ENCODE results near the gene CLIP2.
"Not testable (repeated sequence)": the region's sequence is repeated elsewhere in the genome, so short reads cannot be mapped to it uniquely, and the experiment has no call there.

The CLIP2 gene

DNA sequence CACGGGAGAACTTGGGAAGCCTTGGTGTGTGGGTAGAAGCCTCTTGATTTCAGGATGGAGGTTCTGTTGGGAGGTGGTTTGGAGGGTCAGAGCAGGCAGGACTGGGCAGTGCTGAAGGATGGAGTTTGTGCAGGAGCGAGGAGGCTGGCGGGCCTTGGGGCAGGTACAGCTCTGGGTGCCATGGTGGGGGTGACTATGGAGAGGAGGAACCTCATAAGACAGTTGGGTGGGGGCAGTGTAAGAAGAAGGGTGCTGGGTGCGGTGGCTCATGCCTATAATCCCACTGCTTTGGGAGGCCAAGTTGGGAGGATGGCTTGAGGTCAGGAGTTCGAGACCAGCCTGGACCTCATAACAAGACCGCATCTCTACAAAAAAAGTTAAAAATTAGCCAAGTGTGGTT, 109.8 kb downstream of the CLIP2 start:
- peaks cover 20 to 74% of the 10 kb centered on the region in 2 donors for H3K36me3 ChIP-seq (replicated peaks in 1 of 2; ENCODE audit: control insufficient read depth in 2 of 2, insufficient read depth in 2 of 2, low read length in 2 of 2)
- H4K91ac ChIP-seq (ENCODE audit: low read depth, low read length, poor library complexity), result no peak overlapping the region
- H3K79me1 ChIP-seq (ENCODE audit: low read depth, low read length), result no peaks in the 10 kb centered on the region
- no peak overlapping the region for H2BK120ac ChIP-seq (ENCODE audit: low read depth, low read length)
- H2BK15ac ChIP-seq (ENCODE audit: low read length), result no peak overlapping the region
- no peak overlapping the region for H3K4me3 ChIP-seq (ENCODE audit: low read length in 2 of 2)
- H3K14ac ChIP-seq (ENCODE audit: low read length), result no peak overlapping the region
- DNase-seq (ENCODE audit: low spot score), result no peak
- no peak overlapping the region for H2AFZ ChIP-seq (ENCODE audit: low read length)
- no peak overlapping the region for H3K23ac ChIP-seq (ENCODE audit: low read depth, low read length, poor library complexity)
- H3K4me2 ChIP-seq (ENCODE audit: insufficient read depth, low read length, poor library complexity, severe bottlenecking), result no peak overlapping the region
- no peaks in the 10 kb centered on the region for H3K9me3 ChIP-seq (replicated peaks in 1 of 2; ENCODE audit: control insufficient read depth in 2 of 2, insufficient read depth in 1 of 2, low read depth in 1 of 2, low read length in 2 of 2)
- no peaks in the 10 kb centered on the region for H3K27me3 ChIP-seq (ENCODE audit: control insufficient read depth in 3 of 3, insufficient read depth in 3 of 3, low read depth in 1 of 3, low read length in 3 of 3)
- no peak overlapping the region for H3K4ac ChIP-seq (ENCODE audit: low read length)
- peak overlapping the region; percentile 2 for H2BK5ac ChIP-seq (ENCODE audit: low read length)
- no peak overlapping the region for H3K27ac ChIP-seq (replicated peaks; ENCODE audit: low read length)
- H3K18ac ChIP-seq (ENCODE audit: low read length), result no peak overlapping the region
- H2AK5ac ChIP-seq (ENCODE audit: low read depth, low read length), result no peak overlapping the region
- H3K9ac ChIP-seq (ENCODE audit: low read depth, low read length, poor library complexity), result no peak overlapping the region
- WGBS, 2 donors (ENCODE audit: extremely low coverage in 2 of 2, insufficient read length in 2 of 2, insufficient replicate concordance in 1 of 2), result no CpG with 5 or more reads among the region's 6 CpGs
- no peaks in the 10 kb centered on the region for H3K4me1 ChIP-seq (ENCODE audit: control insufficient read depth in 2 of 2, insufficient read depth in 1 of 2, low read depth in 1 of 2, low read length in 2 of 2)
- no peak overlapping the region for H4K8ac ChIP-seq (ENCODE audit: low read depth, low read length)
- no peak overlapping the region for H2BK12ac ChIP-seq (ENCODE audit: low read length)

DNA sequence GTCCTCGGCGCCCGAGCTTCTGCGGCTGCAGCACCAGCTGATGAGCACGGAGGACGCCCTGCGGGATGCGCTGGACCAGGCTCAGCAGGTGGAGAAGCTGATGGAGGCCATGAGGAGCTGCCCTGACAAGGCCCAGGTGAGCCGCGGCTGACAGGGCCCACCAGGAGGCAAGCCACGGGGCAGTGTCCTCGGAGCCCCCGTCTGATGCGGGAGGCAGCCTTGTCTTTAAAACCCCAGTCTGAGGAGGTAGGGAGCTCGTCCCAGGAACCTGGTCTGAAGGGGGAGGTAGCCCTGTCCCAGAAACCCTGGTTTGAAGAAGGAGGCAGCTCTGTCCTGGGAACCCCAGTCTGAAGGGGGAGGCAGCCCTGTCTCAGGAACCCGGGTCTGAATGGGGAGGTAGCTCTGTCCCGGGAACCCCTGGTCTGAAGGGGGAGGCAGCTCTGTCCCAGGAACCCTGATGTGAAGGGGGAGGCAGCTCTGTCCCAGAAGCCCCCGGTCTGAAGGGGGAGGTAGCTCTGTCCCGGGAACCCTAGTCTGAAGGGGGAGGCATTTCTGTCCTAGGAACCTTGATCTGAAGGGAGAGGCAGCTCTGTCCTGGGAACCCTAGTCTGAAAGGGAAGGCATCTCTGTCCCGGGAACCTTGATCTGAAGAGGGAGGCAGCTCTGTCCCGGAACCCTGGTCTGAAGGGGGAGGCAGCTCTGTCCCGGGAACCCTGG, 111.4 kb downstream of the CLIP2 start:
- WGBS, 2 donors (ENCODE audit: extremely low coverage in 2 of 2, insufficient read length in 2 of 2, insufficient replicate concordance in 1 of 2), result no CpG with 5 or more reads among the region's 22 CpGs

DNA sequence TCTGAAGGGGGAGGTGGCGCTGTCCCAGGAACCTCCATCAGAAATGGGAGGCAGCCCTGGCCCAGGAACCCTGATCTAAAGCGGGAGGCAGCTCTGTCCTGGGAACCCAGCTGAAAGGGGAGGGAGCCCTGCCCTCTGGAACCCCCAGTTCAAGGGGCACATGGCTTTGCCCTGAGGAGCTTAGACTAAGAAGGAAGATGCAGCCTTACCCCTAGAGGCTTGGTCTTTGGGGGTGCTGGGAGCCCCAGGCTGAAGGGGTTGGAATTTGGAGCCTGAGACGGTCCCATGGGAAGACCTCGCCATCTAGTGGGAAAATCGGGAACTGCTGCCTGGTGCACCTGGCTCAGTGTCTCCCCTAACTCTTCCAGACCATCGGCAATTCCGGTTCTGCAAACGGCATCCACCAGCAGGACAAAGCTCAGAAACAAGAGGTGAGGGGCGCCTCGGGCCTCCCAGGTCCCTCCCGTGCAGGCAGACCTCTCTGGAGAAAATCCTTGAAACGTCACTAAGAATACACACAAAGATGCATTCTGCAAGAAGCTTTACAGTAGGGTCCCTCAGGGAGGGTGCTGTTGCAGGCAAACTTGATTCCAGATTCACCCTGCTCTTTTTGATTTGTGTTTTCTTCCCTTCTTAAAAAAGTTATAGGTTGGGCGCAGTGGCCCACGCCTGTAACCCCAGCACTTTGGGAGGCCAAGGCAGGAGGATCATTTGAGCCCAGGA, 112.1 kb downstream of the CLIP2 start:
- H2BK5ac ChIP-seq (ENCODE audit: low read length), result no peak overlapping the region
- no peak overlapping the region for H3K4me3 ChIP-seq (ENCODE audit: low read length in 2 of 2)
- H2AK5ac ChIP-seq (ENCODE audit: low read depth, low read length), result no peak overlapping the region
- no peaks in the 10 kb centered on the region for H3K27me3 ChIP-seq (ENCODE audit: control insufficient read depth in 3 of 3, insufficient read depth in 3 of 3, low read depth in 1 of 3, low read length in 3 of 3)
- no peak overlapping the region for H2BK120ac ChIP-seq (ENCODE audit: low read depth, low read length)
- H3K14ac ChIP-seq (ENCODE audit: low read length), result no peak overlapping the region
- no peak overlapping the region for H3K18ac ChIP-seq (ENCODE audit: low read length)
- peak; percentile 79 for DNase-seq (ENCODE audit: low spot score)
- WGBS, 2 donors (ENCODE audit: extremely low coverage in 2 of 2, insufficient read length in 2 of 2, insufficient replicate concordance in 1 of 2), result no CpG with 5 or more reads among the region's 14 CpGs
- H3K79me1 ChIP-seq (ENCODE audit: low read depth, low read length), result no peaks in the 10 kb centered on the region
- H2BK12ac ChIP-seq (ENCODE audit: low read length), result no peak overlapping the region
- peaks cover 19 to 76% of the 10 kb centered on the region in 2 donors for H3K36me3 ChIP-seq (replicated peaks in 1 of 2; ENCODE audit: control insufficient read depth in 2 of 2, insufficient read depth in 2 of 2, low read length in 2 of 2)
- H3K4me2 ChIP-seq (ENCODE audit: insufficient read depth, low read length, poor library complexity, severe bottlenecking), result no peak overlapping the region
- no peak overlapping the region for H4K8ac ChIP-seq (ENCODE audit: low read depth, low read length)
- H3K23ac ChIP-seq (ENCODE audit: low read depth, low read length, poor library complexity), result no peak overlapping the region
- H4K91ac ChIP-seq (ENCODE audit: low read depth, low read length, poor library complexity), result no peak overlapping the region
- no peaks in the 10 kb centered on the region for H3K9me3 ChIP-seq (replicated peaks in 1 of 2; ENCODE audit: control insufficient read depth in 2 of 2, insufficient read depth in 1 of 2, low read depth in 1 of 2, low read length in 2 of 2)
- H3K4me1 ChIP-seq (ENCODE audit: control insufficient read depth in 2 of 2, insufficient read depth in 1 of 2, low read depth in 1 of 2, low read length in 2 of 2), result no peaks in the 10 kb centered on the region
- H3K4ac ChIP-seq (ENCODE audit: low read length), result no peak overlapping the region
- no peak overlapping the region for H3K9ac ChIP-seq (ENCODE audit: low read depth, low read length, poor library complexity)
- no peak overlapping the region for H2AFZ ChIP-seq (ENCODE audit: low read length)
- no peak overlapping the region for H2BK15ac ChIP-seq (ENCODE audit: low read length)
- H3K27ac ChIP-seq (replicated peaks; ENCODE audit: low read length), result no peak overlapping the region

More for the DNA sequence above, 111.4 kb downstream of the CLIP2 start:
- Histone ChIP-seq H2AFZ (ENCODE audit: low read length) (no peak overlapping the region), H3K27me3 (ENCODE audit: control insufficient read depth in 3 of 3, insufficient read depth in 3 of 3, low read depth in 1 of 3, low read length in 3 of 3) (no peaks in the 10 kb centered on the region), H2BK120ac (ENCODE audit: low read depth, low read length) (no peak overlapping the region), H3K4me1 (ENCODE audit: control insufficient read depth in 2 of 2, insufficient read depth in 1 of 2, low read depth in 1 of 2, low read length in 2 of 2) (no peaks in the 10 kb centered on the region), H3K36me3 (replicated peaks in 1 of 2; ENCODE audit: control insufficient read depth in 2 of 2, insufficient read depth in 2 of 2, low read length in 2 of 2) (peaks cover 23 to 78% of the 10 kb centered on the region in 2 donors), H4K91ac (ENCODE audit: low read depth, low read length, poor library complexity) (no peak overlapping the region), H3K18ac (ENCODE audit: low read length) (no peak overlapping the region), H3K4me2 (ENCODE audit: insufficient read depth, low read length, poor library complexity, severe bottlenecking) (no peak overlapping the region), H3K4me3 (ENCODE audit: low read length in 2 of 2) (no peak overlapping the region), H3K14ac (ENCODE audit: low read length) (no peak overlapping the region), H4K8ac (ENCODE audit: low read depth, low read length) (no peak overlapping the region), H3K4ac (ENCODE audit: low read length) (no peak overlapping the region), H2BK12ac (ENCODE audit: low read length) (no peak overlapping the region), H3K9ac (ENCODE audit: low read depth, low read length, poor library complexity) (no peak overlapping the region), H3K23ac (ENCODE audit: low read depth, low read length, poor library complexity) (no peak overlapping the region), H3K27ac (replicated peaks; ENCODE audit: low read length) (no peak overlapping the region), H3K9me3 (replicated peaks in 1 of 2; ENCODE audit: control insufficient read depth in 2 of 2, insufficient read depth in 1 of 2, low read depth in 1 of 2, low read length in 2 of 2) (no peaks in the 10 kb centered on the region), H2AK5ac (ENCODE audit: low read depth, low read length) (no peak overlapping the region), H3K79me1 (ENCODE audit: low read depth, low read length) (no peaks in the 10 kb centered on the region), H2BK5ac (ENCODE audit: low read length) (no peak overlapping the region), H2BK15ac (ENCODE audit: low read length) (no peak overlapping the region)
- no peak for DNase-seq (ENCODE audit: low spot score)

DNA sequence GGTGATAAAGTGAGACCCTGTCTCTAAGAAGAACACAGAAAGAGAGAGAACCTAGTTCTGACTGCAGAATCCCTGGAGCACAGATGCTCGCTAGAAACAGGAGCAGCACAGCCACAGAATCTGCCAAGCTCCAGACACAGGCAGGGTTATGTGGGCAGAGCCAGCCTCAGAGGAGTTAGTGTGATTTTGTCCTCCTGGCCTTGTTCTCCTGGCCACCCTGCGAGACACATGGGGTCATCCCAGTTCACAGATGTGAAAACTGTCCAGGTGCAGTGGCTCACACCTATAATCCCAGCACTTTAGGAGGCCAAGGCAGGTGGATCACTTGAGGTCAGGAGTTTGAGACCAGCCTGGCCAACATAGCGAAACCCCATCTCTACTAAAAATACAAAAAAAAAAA, 113.5 kb downstream of the CLIP2 start:
- not testable (repeated sequence) for H2AK5ac ChIP-seq (ENCODE audit: low read depth, low read length); H2AFZ ChIP-seq (ENCODE audit: low read length); H3K18ac ChIP-seq (ENCODE audit: low read length); H3K27me3 ChIP-seq (ENCODE audit: control insufficient read depth in 3 of 3, insufficient read depth in 3 of 3, low read depth in 1 of 3, low read length in 3 of 3); H2BK12ac ChIP-seq (ENCODE audit: low read length); H3K79me1 ChIP-seq (ENCODE audit: low read depth, low read length); H3K4me1 ChIP-seq (ENCODE audit: control insufficient read depth in 2 of 2, insufficient read depth in 1 of 2, low read depth in 1 of 2, low read length in 2 of 2); H3K27ac ChIP-seq (replicated peaks; ENCODE audit: low read length); H3K9me3 ChIP-seq (replicated peaks in 1 of 2; ENCODE audit: control insufficient read depth in 2 of 2, insufficient read depth in 1 of 2, low read depth in 1 of 2, low read length in 2 of 2); H4K8ac ChIP-seq (ENCODE audit: low read depth, low read length); H3K14ac ChIP-seq (ENCODE audit: low read length); H3K9ac ChIP-seq (ENCODE audit: low read depth, low read length, poor library complexity); DNase-seq (ENCODE audit: low spot score); H3K4ac ChIP-seq (ENCODE audit: low read length); H3K23ac ChIP-seq (ENCODE audit: low read depth, low read length, poor library complexity); H3K4me3 ChIP-seq (ENCODE audit: low read length in 2 of 2); H2BK15ac ChIP-seq (ENCODE audit: low read length); H4K91ac ChIP-seq (ENCODE audit: low read depth, low read length, poor library complexity); H2BK120ac ChIP-seq (ENCODE audit: low read depth, low read length); H2BK5ac ChIP-seq (ENCODE audit: low read length); H3K4me2 ChIP-seq (ENCODE audit: insufficient read depth, low read length, poor library complexity, severe bottlenecking)
- no CpG with 5 or more reads among the region's 3 CpGs for WGBS, 2 donors (ENCODE audit: extremely low coverage in 2 of 2, insufficient read length in 2 of 2, insufficient replicate concordance in 1 of 2)
- H3K36me3 ChIP-seq (replicated peaks in 1 of 2; ENCODE audit: control insufficient read depth in 2 of 2, insufficient read depth in 2 of 2, low read length in 2 of 2), result peaks cover 14 to 65% of the 10 kb centered on the region in 2 donors

Data from neuronal stem cell (in vitro differentiated cells).